Gastrocnemius medialis (tissue), 4 donors: ENCODE results near the gene THBD.

Experiments used
- POLR2A ChIP-seq, 2 donors: fragments of 450-650 bp; IDR thresholded peaks; one replicate each; pipeline ENCODE4 v1.6.1; 2017; ENCODE audit warnings: antibody characterized with exemption in 2 of 2, mild to moderate bottlenecking in 2 of 2, moderate library complexity in 2 of 2
- TF ChIP-seq, protein P1 (sequence below), 5 experiments: fragments of 450-650 bp in 3 of 5; fragments of 200-600 bp in 2 of 5; sonication (generic) in 2 of 5; IDR thresholded peaks in 4 of 5; conservative IDR thresholded peaks in 1 of 5; 1 replicate in 4 of 5; 2 replicates in 1 of 5; pipeline ENCODE4 v1.5.1; 2016 to 2019; ENCODE audit warnings: antibody characterized with exemption in 5 of 5, mild to moderate bottlenecking in 3 of 5, moderate library complexity in 3 of 5

DNA sequence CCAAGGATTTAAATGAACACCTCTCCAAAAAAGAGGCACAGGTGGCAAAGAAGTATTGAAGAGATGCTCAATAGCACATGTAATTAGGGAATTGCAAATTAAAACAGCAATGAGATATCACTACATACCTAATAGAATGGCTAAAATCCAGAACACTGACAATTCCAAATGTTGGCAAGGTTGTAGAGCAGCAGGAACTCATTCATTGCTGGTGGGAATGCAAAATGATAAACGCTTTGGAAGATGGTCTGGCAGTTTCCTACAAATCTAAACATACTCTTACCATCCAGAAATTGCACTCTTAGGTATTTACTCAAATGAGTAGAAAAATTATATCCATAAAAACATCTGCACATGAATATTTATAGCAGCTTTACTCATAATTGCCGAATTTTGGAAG is 19.6 kb upstream of the THBD start:
- no peak for TF ChIP-seq POLR2A (IDR thresholded peaks at IDR 0.05)
- TF ChIP-seq, protein P1, sequence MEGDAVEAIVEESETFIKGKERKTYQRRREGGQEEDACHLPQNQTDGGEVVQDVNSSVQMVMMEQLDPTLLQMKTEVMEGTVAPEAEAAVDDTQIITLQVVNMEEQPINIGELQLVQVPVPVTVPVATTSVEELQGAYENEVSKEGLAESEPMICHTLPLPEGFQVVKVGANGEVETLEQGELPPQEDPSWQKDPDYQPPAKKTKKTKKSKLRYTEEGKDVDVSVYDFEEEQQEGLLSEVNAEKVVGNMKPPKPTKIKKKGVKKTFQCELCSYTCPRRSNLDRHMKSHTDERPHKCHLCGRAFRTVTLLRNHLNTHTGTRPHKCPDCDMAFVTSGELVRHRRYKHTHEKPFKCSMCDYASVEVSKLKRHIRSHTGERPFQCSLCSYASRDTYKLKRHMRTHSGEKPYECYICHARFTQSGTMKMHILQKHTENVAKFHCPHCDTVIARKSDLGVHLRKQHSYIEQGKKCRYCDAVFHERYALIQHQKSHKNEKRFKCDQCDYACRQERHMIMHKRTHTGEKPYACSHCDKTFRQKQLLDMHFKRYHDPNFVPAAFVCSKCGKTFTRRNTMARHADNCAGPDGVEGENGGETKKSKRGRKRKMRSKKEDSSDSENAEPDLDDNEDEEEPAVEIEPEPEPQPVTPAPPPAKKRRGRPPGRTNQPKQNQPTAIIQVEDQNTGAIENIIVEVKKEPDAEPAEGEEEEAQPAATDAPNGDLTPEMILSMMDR (IDR thresholded peaks at IDR 0.05 in 4 of 5, conservative IDR thresholded peaks at IDR 0.05 in 1 of 5) = no peak
